ENCODE results near the gene SUPT5H.

Gene SUPT5H

DNA sequence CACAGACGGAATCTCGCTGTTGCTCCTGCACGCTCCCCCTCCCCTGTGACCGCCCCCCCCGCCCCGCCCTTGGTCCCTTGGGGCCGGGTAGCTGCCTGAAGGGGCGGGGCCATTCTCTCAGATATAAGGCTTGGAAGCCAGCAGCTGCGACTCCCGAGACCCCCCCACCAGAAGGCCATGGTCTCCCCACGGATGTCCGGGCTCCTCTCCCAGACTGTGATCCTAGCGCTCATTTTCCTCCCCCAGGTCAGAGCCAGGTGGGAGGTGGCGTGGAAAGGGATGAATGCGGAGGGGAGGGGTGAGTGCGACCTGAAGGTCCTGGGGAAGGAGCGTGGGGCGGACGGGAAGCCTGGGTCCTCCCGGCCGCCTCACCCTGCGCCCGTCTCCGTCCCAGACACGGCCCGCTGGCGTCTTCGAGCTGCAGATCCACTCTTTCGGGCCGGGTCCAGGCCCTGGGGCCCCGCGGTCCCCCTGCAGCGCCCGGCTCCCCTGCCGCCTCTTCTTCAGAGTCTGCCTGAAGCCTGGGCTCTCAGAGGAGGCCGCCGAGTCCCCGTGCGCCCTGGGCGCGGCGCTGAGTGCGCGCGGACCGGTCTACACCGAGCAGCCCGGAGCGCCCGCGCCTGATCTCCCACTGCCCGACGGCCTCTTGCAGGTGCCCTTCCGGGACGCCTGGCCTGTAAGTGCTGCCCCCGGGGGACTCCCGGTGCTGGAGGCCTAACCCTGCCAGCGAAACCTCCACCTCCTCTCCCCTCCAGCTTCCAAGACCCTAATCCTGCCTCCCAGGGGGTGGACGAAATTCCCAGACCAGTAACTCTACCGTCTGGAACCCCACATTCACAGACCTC lies 53.6 kb downstream of the SUPT5H start, which contains the start of gene DLL3:
DLL3 (plus strand) TSS at position 150 of the 845 bp plus-strand sequence; CDS start at position 178, 28 bp downstream.
- FAIRE-seq, result no peak

DNA sequence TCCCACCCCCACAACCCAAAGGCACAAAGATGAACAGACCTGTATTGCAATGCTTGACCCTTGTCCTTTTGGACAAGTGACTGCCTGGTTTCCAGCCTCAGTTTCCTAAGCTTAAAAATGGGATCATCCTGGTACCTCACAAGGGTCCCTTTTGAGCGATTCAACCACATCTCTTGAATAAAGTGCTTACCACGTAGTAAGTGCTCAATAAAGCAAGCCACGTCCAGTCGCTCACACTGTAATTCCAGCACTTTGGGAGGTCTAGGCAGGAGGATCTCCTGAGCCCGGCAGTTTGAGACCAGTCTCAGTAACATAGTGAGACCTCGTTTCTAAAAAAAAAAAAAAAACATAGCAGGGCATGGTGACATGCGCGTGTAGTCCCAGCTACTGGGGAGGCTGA lies 54.5 kb downstream of the SUPT5H start:
- no peak for FAIRE-seq

DNA sequence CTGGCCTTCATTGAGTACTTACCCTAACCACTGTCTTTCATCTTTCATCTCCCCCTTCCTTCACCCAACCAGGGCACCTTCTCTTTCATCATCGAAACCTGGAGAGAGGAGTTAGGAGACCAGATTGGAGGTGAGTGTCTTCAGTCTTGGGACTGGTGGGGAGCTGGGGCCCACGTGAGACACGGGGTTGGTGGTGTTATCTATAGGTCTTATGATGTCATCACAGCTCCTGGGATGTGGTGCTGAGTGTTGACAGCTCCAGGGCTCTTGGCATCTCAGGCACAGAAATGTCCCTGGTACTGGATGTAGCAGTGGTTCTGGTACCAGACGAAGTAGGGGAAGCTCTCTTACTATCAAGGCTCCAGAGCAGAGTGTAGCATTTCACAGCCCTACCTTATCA lies 55.2 kb downstream of the SUPT5H start:
- FAIRE-seq, result no peak

DNA sequence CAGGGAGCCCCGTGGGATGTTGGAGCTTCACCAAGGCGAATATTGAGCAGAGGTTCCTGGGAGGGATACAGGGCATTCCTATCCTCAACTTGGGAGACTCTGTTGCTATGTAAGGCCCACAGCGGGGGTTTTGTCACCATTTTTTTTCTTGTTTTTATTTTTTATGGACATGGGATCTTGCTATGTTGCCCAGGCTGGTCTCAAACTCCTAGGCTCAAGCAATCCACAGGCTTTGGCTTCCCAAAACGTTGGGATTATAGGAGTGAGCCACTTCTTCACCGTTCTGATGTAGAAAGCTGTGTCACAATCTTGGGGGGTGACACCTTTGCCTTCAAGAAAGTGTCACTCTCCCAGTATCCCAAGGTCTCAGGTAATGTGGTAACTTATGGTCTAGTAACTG lies 56.0 kb downstream of the SUPT5H start:
- no peak for FAIRE-seq

DNA sequence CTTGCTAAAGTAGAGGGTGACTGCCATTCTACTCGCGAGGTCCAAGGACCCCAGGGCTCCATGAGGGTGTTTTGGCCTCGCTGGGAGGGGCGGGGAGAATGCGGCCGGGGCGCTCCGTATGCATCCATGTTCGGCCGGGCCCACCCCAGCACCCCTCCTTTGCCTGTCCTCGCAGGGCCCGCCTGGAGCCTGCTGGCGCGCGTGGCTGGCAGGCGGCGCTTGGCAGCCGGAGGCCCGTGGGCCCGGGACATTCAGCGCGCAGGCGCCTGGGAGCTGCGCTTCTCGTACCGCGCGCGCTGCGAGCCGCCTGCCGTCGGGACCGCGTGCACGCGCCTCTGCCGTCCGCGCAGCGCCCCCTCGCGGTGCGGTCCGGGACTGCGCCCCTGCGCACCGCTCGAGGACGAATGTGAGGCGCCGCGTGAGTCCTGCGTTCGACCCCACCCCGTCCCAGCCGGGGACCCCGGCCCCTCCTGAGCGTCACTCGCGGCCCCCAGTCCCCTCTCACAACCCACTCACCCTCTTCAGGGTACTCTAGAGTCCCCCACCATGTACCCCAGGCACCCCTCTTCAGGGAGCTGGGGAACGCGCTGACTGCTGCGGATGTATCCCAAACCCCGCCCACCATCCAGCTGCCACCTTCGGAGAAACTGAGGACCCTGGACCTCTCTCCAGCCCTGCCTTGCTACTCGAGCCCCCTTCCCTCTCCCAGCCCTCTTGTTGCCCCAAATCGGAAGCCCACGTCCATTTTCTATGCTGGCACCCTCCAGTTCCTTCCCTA lies 57.4 kb downstream of the SUPT5H start:
- FAIRE-seq, result no peak

DNA sequence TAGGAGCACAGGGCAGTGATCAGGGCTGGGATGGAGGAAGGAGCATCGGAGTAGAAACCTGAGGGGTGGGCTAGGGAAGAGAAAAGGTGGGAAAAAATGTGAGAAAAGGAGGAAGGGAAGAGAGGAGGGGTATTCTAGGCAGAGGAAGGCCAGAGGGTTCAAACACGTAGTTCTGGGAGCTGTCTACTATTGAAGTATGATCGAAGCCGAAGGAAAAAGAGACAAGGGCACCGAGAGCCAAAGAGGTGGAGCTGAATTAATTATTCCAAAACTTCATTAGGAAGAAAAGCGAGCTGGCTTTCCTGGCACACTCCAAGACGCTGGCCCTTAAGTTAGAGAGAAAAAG lies 61.2 kb downstream of the SUPT5H start:
- no peak for FAIRE-seq

DNA sequence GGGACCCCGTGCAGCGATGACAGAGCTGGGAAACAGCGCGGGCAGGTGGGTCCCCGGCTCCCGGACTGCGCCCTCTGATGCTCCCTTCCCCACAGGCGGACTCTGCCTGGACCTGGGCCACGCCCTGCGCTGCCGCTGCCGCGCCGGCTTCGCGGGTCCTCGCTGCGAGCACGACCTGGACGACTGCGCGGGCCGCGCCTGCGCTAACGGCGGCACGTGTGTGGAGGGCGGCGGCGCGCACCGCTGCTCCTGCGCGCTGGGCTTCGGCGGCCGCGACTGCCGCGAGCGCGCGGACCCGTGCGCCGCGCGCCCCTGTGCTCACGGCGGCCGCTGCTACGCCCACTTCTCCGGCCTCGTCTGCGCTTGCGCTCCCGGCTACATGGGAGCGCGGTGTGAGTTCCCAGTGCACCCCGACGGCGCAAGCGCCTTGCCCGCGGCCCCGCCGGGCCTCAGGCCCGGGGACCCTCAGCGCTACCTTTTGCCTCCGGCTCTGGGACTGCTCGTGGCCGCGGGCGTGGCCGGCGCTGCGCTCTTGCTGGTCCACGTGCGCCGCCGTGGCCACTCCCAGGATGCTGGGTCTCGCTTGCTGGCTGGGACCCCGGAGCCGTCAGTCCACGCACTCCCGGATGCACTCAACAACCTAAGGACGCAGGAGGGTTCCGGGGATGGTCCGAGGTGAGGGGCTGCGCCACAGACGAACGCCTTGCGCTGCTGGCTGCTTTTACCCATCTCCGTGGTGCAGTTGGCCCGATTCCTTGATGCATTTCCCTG lies 61.7 kb downstream of the SUPT5H start:
- FAIRE-seq, result no peak

DNA sequence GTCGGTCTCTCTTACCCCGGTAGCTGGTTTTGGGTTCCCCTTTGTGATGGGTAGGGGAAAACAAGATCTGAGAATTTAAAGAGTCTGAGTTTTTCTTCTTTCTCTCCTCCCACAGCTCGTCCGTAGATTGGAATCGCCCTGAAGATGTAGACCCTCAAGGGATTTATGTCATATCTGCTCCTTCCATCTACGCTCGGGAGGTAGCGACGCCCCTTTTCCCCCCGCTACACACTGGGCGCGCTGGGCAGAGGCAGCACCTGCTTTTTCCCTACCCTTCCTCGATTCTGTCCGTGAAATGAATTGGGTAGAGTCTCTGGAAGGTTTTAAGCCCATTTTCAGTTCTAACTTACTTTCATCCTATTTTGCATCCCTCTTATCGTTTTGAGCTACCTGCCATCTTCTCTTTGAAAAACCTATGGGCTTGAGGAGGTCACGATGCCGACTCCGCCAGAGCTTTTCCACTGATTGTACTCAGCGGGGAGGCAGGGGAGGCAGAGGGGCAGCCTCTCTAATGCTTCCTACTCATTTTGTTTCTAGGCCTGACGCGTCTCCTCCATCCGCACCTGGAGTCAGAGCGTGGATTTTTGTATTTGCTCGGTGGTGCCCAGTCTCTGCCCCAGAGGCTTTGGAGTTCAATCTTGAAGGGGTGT lies 62.5 kb downstream of the SUPT5H start:
- FAIRE-seq, result no peak

DNA sequence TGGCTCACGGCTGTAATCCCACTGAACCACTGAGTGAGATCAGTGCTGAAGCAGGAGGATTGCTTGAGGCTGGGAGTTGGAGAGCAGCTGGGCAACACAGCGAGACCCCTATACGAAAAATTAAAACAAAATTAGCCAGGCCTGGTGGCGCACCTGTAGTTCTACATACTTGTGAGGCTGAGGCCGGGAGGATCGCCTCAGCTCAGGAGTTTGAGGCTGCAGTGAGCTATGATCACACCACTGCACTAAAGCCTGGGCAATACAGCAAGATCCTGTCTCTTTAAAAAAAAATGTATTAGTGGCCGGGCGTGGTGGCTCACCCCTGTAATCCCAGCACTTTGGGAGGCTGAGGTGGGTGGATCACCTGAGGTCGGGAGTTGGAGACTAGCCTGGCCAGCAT lies 63.2 kb downstream of the SUPT5H start:
- no peak for FAIRE-seq

DNA sequence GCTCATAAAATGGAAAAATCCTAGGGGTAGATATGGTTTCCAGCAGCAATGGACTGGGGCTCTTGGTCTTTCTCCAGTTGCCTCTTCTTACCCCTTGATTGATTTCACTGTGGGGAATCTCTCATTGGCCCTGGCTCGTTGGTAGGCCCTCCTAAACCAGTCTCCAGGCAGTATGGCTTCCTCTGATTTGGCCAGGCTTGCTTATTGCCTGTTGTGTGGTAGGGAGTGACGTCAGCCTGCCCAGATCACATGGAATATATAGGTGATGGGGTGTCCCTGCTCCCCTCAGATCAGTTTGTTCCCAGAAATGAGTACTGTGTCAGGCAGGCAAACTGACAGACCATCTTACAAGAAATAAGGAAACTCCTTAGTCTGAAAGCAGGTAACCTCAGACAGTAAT lies 63.9 kb downstream of the SUPT5H start:
- FAIRE-seq, result no peak

DNA sequence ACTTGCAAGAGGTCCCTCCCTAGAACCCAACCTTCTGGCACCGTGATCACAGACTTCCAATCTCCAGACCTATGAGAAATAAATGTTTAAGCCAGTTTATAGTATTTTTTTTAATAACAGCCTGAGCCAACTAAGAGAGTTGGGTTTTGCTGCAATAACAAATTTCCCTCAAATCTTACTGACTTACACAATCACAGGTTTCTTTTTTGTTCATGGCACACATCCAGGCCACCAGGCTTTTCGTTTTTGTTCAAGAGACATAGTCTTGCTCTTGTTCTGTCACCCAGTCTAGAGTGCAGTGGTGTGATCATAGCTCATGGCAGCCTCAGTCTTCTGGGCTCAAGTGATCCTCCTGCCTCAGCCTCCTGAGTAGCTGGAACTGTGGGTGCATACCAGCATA lies 67.6 kb downstream of the SUPT5H start:
- FAIRE-seq, result no peak

DNA sequence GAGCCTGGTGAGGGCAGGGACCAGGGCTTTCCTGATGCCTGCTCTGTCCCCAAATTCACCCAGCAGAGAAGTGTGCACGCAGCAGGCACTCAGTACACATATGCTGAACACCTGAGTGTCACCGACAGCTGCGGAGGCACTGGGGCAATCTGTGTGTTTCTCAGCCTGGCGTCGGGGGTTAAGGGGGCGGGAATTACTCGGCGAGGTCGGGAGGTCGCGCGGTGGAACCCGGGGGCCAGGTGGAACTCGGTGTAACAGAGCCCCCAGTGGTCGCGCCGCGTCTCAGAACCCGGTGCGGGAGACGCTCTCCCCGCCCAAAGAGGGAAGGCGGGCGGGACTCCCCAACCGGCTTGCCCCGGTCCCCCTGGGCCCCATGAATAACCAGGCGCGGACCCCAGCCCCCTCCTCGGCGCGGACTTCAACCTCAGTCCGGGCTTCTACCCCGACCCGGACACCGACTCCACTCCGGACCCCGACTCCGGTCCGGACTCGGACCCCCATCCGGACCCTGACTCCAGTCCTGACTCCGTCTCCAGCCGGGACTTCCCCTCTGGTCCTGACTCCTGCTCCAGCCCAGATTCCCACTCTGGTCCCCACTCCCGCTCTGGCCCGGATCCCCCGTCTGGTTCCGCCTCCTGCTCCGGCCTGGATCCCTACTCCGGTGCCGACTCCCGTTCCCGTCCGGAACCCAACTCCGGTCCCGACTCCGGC lies 69.6 kb downstream of the SUPT5H start, which contains the start of gene SELENOV:
SELENOV (plus strand) TSS at position 300 of the 711 bp plus-strand sequence; CDS start at position 374, 74 bp downstream.
- no peak for FAIRE-seq

DNA sequence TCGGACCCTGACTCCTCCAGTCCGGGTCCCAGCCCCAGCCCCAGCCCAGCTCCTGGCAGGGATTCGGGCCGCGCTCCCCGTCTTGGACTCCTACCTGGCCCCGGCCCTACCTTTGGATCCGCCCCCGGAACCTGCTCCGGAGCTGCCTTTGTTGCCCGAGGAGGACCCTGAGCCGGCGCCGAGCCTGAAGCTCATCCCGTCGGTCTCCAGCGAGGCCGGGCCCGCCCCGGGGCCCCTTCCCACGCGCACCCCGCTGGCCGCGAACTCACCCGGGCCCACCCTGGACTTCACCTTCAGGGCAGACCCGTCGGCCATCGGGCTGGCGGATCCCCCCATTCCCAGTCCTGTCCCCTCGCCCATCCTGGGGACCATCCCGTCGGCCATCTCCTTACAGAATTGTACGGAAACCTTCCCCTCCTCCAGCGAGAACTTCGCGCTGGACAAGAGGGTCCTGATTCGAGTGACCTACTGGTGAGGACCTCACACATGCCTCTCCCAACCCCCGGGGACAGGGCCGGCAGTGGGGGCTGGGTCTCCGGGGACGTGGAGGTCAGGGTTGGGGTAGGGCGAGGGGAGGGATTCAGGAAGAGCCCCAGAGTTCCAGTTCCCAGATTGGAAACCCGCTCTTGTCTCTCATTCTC lies 70.3 kb downstream of the SUPT5H start:
- no peak for FAIRE-seq

DNA sequence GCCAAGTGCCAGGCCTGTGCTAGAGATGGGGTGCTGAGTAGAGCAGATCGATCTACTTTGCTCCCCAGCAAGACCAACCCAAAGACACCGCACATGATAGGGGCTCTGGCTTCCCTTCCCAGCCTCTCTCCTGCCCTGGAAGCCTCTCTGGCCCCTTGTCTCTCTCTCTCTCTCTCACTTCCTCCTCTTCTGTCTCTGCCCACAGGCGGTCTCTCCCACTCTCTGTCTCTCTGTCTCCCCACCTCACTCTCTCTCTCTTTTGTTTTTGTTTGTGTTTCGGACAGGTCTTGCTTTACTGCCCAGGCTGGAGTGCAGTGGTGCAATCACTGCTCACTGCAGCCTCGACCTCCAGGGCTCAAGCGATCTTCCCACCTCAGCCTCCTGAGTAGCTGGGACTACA lies 70.9 kb downstream of the SUPT5H start:
- FAIRE-seq, result no peak

DNA sequence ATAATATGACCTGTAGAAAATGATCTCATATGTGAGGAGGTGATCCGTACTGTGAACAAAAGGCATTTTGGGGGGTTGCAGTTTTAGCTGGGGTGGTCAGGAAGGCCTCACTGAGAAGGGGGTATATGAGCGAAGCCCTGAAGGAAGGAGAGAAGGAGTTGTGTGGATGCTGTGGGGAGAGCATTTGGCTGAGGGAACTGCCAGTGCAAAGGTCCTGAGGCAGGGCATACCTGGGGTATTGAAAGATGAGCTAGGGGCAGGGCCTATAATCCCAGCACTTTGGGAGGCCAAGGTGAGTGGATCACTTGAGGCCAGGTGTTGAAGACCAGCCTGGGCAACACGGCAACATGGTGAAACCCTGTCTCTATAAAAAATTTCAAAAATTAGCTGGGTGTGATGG lies 72.0 kb downstream of the SUPT5H start:
- FAIRE-seq, result no peak

DNA sequence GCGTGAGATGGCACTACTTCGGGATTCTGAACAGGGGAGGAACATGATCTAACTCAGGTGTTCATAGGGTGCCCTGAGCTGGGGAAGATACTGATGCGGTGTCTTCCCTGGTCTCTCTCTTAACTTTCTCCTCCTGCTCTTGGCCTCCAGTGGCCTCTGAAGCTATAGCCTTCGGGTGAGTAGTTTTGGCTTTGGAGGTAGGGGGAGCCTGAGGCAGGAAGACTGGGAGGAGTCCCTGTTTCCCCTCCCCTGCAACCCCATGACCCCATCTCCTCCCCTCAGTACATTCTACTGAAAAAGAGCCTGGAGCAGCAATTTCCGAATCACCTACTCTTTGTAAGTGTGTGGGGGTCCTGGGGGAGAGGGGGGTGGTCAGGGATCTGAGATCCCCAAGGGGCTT lies 73.1 kb downstream of the SUPT5H start:
- FAIRE-seq, result no peak

DNA sequence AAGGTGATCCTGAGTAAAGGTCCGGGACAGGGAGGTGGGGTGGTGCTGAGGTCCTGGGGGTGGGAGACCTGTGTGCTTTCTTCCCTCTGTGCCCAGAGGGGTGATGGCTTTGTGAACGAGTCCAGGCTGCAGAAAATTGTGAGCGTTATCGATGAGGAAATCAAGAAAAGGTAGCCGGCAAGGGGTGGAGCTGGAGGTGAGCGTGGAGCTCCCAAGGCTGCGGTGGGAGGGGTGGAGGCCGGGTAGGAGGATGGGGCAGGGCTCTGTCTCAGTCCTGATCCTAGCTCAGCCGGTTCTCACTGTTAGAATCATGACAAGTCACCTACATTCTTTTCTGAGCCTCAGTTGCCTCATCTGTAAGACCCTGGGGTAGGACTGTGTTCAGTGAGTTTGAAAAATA lies 73.6 kb downstream of the SUPT5H start:
- FAIRE-seq, result no peak

DNA sequence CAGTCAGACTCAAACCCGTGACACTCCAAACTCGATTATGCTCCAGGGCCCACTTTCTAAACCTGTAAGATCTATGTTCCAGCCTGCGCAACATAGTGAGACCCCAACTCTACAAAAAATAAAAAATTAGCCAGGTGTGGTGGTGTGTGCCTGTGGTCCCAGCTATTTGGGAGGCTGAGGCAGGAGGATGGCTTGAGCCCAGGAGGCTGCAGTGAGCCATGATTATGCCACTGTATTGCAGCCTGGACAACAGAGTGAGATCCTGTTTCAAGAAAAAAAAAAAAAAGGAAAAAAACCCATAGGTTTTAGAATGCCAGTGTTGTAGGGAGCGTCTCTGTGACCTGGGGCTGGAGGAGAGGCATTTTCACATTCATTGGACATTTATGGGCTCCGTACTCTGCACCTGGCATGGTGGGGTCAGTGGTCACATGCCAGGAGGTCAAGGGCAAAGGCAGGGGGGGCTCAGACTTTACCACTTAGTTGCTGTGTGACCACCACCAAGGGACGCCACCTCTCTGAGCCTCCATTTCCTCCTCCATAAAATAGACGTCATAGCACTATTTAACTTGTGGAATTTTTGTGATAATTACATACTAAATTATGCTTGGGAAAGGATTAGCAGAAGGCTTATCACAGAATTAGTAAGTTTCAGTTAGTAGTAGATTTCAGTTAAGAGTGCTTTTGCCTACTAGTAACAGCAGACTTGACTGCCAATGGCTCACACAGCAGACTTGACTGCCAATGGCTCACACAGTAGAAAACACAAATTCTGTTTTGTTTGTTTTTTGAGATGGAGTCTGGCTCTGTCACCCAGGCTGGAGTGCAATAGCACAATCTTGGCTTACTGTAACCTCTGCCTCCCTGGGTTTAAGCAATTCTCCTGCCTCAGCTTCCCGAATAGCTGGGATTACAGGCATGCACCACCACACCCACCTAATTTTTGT lies 75.4 kb downstream of the SUPT5H start:
- no peak for FAIRE-seq

DNA sequence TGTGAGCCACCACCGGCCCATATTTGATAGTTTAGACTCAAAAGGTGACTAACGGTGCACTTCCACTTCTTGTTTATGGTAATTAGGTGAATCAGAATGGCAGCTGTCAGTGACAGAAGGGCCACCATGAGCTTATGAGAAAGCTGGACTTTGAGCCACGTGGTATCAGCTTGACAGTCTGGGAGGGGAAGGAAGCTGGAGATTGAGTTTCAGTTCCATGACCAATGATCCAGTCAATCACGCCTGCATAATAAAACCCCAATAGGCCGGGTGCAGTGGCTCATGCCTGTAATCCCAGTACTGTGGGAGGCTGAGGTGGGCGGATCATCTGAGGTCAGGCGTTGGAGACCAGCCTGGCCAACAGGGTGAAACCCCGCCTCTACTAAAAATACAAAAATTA lies 79.1 kb downstream of the SUPT5H start:
- FAIRE-seq, result no peak

DNA sequence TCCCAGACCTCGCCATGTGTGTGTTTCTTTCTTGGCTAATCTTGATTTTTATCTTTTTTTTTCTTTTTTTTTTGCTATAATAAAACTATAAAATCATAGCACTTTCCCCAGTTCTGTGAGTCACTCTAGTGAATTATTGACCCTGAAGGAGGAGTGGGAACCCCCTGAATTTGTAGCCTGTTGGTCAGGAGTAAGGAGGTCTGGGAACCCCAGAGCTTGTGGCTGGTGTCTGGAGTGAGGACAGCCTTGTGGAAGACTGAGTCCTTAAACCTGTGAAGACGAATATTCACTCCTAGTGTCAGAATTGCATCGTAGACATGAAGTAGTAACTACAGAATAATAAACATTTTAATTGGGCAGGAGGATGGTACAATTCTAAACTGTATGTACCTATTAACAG lies 79.8 kb downstream of the SUPT5H start:
- FAIRE-seq, result no peak
